Measurements from ENCODE around the gene HCN4.

Gene HCN4

DNA sequence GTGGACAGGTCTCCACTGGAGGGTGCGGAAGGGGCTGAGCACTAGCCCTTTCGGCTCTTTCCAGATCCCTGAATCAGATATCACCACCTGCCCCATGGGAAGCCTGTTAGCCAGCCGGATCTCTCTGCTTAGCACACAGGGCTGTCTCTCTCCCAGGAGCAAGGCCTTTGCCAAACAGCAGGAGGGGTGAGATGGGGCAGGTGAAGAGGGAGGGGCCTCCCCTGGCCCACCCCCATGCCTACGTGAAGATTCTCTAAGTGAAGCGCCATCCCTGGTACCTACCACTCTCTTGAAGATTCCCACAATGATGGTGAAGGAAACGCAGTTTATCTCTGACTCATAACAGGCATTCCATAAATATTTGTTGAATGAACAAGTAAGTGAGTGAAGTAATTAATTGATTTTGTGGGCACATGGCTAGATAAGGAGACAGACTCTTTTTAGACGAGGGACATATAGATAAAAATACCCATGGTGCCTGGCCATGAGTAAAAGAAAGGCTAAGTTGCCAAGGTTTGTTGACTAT is 19.6 kb upstream of the HCN4 start:
- TF ChIP-seq, protein P1, sequence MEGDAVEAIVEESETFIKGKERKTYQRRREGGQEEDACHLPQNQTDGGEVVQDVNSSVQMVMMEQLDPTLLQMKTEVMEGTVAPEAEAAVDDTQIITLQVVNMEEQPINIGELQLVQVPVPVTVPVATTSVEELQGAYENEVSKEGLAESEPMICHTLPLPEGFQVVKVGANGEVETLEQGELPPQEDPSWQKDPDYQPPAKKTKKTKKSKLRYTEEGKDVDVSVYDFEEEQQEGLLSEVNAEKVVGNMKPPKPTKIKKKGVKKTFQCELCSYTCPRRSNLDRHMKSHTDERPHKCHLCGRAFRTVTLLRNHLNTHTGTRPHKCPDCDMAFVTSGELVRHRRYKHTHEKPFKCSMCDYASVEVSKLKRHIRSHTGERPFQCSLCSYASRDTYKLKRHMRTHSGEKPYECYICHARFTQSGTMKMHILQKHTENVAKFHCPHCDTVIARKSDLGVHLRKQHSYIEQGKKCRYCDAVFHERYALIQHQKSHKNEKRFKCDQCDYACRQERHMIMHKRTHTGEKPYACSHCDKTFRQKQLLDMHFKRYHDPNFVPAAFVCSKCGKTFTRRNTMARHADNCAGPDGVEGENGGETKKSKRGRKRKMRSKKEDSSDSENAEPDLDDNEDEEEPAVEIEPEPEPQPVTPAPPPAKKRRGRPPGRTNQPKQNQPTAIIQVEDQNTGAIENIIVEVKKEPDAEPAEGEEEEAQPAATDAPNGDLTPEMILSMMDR (IDR thresholded peaks at IDR 0.05; ENCODE audit: control insufficient read depth, insufficient read depth, low read depth, low read length, missing control alignments), result no peak
- DNase-seq (ENCODE audit: low read depth), result peak; percentile 21

DNA sequence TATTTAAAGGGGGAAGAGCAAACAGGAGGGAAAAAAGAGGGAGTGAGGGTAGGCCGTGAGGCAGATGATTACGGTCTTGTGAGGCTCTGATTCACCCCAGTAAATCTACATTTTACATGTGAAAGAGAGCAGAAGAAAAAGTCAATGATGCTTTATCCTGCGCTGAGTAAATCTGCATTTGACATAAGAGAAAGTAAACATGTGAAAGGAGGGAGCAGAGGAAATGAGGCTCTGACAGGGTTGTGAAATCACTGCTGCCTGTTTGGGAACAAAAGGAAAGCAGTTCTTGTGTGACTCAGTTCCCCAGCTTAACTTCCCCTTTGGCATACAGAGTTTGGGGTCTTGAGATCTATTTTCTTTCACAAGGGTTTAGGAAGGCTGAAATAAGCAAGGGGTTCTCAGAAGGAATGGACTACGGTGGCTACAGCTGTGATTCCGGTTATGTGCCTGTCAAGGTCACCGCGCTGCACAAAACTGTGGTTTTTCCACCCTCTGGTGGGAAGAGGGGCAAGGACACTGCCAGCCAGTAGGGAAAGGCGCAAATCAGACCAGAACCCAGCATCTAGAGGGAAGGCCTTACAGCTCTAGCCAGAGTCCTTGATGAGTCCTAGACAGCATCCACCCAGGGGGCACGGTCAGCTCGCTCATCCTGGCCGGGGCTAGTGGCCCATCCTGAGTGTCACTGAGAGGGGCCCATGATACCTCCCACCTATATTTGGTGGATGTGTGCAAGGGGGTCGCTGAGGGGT is 18.9 kb upstream of the HCN4 start:
- TF ChIP-seq, protein P1 (IDR thresholded peaks at IDR 0.05; ENCODE audit: control insufficient read depth, insufficient read depth, low read depth, low read length, missing control alignments), result no peak
- DNase-seq (ENCODE audit: low read depth), result peak; percentile 16
- no peak overlapping the region for H3K4me3 ChIP-seq (ENCODE audit: control insufficient read depth, low read depth, low read length)

More for the DNA sequence above, 19.6 kb upstream of the HCN4 start:
- H3K4me3 ChIP-seq (ENCODE audit: control insufficient read depth, low read depth, low read length), result no peak overlapping the region

DNA sequence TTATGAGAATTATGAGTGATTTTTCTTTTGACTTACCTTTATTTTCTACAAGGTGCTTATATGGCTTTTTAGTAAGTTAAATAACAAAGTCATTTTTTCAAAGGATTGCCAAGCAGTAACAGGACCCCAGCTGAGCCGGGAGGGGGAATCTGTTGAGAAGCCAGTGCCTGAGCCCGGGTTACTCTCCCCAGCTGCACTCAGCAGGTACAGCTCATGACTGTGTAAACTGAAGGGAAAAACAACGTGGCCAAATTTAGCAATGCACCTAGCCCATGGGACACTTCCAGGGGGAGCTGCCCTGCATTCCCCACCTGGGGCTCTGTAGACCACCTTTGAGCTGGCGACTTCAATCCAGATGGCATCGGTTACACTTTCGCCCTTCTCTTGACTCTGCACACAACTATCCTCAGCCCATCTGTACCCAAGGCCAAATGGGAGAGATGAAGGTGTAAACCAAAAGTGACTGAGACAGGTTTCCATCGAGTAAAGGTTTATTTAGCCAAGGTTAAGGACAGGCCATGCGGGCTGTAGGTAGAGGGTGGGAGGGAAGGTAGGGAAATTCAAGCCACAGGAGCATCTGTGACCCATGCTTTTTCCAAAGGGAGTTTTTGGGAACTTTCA is 18.2 kb upstream of the HCN4 start:
- H3K4me3 ChIP-seq (ENCODE audit: control insufficient read depth, low read depth, low read length), result no peak overlapping the region
- DNase-seq (ENCODE audit: low read depth), result no peak
- TF ChIP-seq, protein P1 (IDR thresholded peaks at IDR 0.05; ENCODE audit: control insufficient read depth, insufficient read depth, low read depth, low read length, missing control alignments), result no peak

DNA sequence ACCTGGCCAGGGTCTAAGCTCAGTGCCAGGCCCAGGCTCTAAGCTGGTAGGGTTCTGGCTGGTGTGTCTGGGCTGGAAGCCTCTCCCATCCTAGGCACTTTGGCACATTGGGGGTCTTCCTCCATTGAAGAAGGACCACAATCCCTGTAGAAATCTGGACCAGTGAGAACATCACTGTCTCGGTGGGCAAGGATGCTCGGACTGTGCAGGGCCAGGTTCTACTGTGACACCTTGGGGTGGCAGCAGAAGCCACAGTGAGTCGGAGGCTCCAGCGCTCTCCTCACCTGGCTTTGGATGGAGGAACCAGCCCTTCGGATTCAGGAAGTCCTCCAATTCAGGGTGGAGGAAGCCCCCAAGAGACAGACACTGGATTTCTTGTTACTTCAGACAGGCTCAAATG is 17.5 kb upstream of the HCN4 start:
- TF ChIP-seq, protein P1 (IDR thresholded peaks at IDR 0.05; ENCODE audit: control insufficient read depth, insufficient read depth, low read depth, low read length, missing control alignments), result no peak
- no peak for DNase-seq (ENCODE audit: low read depth)
- H3K4me3 ChIP-seq (ENCODE audit: control insufficient read depth, low read depth, low read length), result no peak overlapping the region

DNA sequence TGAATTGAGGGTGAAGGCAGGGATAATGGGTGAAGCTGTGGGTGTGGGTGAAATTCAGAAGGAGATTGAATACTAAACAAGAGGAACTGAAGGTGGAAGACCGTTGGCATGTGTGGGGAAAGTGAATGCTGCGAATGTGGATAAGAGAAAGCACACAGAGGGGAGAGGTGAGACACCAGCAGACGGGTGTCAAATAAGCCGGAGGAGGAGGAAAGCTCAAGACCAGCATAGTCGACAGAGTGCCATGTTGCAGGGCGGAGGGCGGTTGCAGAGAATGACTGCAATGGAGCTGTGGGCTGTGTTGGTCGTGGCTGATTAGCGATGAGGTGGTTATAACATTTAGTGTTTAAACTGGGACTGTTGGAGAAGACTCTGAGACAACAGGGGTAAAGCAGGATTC is 16.4 kb upstream of the HCN4 start:
- TF ChIP-seq, protein P1 (IDR thresholded peaks at IDR 0.05; ENCODE audit: control insufficient read depth, insufficient read depth, low read depth, low read length, missing control alignments), result no peak
- no peak overlapping the region for H3K4me3 ChIP-seq (ENCODE audit: control insufficient read depth, low read depth, low read length)
- DNase-seq (ENCODE audit: low read depth), result no peak

DNA sequence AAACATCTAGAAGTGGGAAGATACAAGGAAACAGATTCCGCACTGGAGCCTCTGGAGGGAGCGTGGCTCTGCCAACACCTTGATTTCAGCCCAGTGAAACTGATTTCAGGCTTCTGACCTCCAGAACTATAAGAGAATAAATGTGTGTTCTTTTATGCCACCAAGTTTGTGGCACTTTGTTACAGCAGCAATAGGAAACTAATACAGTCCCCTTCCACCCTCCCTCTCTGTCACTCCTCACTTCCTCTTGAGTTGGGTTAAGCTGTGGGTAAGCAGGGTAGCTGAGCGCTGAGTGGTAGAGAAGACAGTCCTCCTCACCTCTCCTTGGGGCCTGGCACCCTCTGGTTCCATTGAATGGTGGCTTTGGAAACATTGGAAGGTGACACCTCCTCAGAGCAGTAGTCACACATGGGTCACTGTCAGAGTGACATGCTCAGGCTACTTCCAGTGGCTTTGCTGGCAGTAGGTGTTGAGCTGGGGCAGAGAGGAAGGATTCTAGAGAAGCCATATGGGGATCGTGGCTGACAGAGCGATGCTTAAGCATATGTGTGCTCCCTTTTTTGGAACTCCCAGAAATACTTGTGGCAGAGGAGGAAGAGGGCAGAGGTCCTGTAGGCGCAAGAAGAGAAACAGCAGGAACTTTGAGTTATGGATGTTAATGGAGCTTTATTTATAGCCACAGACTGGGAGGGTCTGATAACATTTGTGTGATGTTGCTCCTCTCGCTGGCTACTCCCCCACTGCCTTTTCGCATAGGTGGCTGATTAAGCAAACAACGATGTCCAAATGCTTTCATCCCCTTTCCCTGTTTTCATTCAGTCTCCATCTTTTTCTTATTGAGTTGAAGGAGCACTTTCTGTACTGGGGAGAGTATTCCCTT is 14.8 kb upstream of the HCN4 start:
- no peak for DNase-seq (ENCODE audit: low read depth)
- TF ChIP-seq, protein P1 (IDR thresholded peaks at IDR 0.05; ENCODE audit: control insufficient read depth, insufficient read depth, low read depth, low read length, missing control alignments), result no peak
- H3K4me3 ChIP-seq (ENCODE audit: control insufficient read depth, low read depth, low read length), result no peak overlapping the region

Measured in AG09309 (cell line).